HEK293T (cell line): ENCODE data around the gene AGAP1.

Experiments
- CTCF ChIA-PET: fragments of 350-600 bp; formaldehyde crosslinking; extraction: SDS; loops from one replicate; lab custom pipeline; 2021; ENCODE audit warnings: antibody characterized with exemption, inconsistent platforms; lab: Yijun Ruan, JAX
- POLR2A ChIA-PET: fragments of 350-600 bp; formaldehyde crosslinking; extraction: SDS; loops from one replicate; lab custom pipeline; 2020; ENCODE audit warnings: antibody characterized with exemption, inconsistent platforms; lab: Yijun Ruan, JAX
- DNase-seq: peaks from one replicate; pipeline ENCODE4 v3.0.0; 2012; ENCODE audit warnings: mixed read lengths; ENCODE audit errors: extremely low spot score
- ARNT ChIP-seq: fragments of 450-650 bp; IDR thresholded peaks from 2 replicates; pipeline ENCODE4 v1.6.1; 2017; ENCODE audit warnings: mild to moderate bottlenecking
- BHLHE40 ChIP-seq: fragments of 450-650 bp; IDR thresholded peaks from 2 replicates; pipeline ENCODE4 v1.6.1; 2016; ENCODE audit warnings: mild to moderate bottlenecking, moderate library complexity, borderline replicate concordance
- CTBP1 ChIP-seq: fragments of 450-650 bp; IDR thresholded peaks from 2 replicates; pipeline ENCODE4 v1.6.1; 2016; ENCODE audit warnings: borderline replicate concordance
- ELF4 ChIP-seq: fragments of 450-650 bp; IDR thresholded peaks from 2 replicates; pipeline ENCODE4 v1.6.1; 2017; ENCODE audit warnings: antibody characterized with exemption
- FOXA1 ChIP-seq: fragments of 450-650 bp; IDR thresholded peaks from 2 replicates; pipeline ENCODE4 v1.6.1; 2016; ENCODE audit warnings: mild to moderate bottlenecking
- FOXK2 ChIP-seq: fragments of 450-650 bp; IDR thresholded peaks from 2 replicates; pipeline ENCODE4 v1.6.1; 2016; ENCODE audit warnings: mild to moderate bottlenecking
- FOXM1 ChIP-seq: fragments of 450-650 bp; IDR thresholded peaks from 2 replicates; pipeline ENCODE4 v1.6.1; 2017; ENCODE audit warnings: mild to moderate bottlenecking, borderline replicate concordance
- HDGF ChIP-seq: fragments of 450-650 bp; IDR thresholded peaks from 2 replicates; pipeline ENCODE4 v1.6.1; 2017; ENCODE audit warnings: antibody characterized with exemption, borderline replicate concordance
- L3MBTL2 ChIP-seq: fragments of 450-650 bp; conservative IDR thresholded peaks from 2 replicates; pipeline ENCODE4 v1.6.1; 2016; ENCODE audit warnings: mild to moderate bottlenecking
- LEF1 ChIP-seq: fragments of 450-650 bp; IDR thresholded peaks from 2 replicates; pipeline ENCODE4 v1.6.1; 2017; ENCODE audit warnings: mild to moderate bottlenecking, borderline replicate concordance
- NFRKB ChIP-seq: fragments of 450-650 bp; IDR thresholded peaks from 2 replicates; pipeline ENCODE4 v1.6.1; 2016; ENCODE audit warnings: mild to moderate bottlenecking, moderate library complexity
- SP1 ChIP-seq: fragments of 450-650 bp; IDR thresholded peaks from 2 replicates; pipeline ENCODE4 v1.6.1; 2017
- SUZ12 ChIP-seq: fragments of 450-650 bp; IDR thresholded peaks from 2 replicates; pipeline ENCODE4 v1.6.1; 2016; ENCODE audit warnings: mild to moderate bottlenecking
- TARDBP ChIP-seq: fragments of 450-650 bp; IDR thresholded peaks from 2 replicates; pipeline ENCODE4 v1.6.1; 2016
- ZNF384 ChIP-seq: fragments of 450-650 bp; IDR thresholded peaks from 2 replicates; pipeline ENCODE4 v1.6.1; 2016
- TF ChIP-seq, protein P1 (sequence below): fragments of 450-650 bp; IDR thresholded peaks from 2 replicates; pipeline ENCODE4 v1.6.1; 2016

Gene AGAP1

DNA sequence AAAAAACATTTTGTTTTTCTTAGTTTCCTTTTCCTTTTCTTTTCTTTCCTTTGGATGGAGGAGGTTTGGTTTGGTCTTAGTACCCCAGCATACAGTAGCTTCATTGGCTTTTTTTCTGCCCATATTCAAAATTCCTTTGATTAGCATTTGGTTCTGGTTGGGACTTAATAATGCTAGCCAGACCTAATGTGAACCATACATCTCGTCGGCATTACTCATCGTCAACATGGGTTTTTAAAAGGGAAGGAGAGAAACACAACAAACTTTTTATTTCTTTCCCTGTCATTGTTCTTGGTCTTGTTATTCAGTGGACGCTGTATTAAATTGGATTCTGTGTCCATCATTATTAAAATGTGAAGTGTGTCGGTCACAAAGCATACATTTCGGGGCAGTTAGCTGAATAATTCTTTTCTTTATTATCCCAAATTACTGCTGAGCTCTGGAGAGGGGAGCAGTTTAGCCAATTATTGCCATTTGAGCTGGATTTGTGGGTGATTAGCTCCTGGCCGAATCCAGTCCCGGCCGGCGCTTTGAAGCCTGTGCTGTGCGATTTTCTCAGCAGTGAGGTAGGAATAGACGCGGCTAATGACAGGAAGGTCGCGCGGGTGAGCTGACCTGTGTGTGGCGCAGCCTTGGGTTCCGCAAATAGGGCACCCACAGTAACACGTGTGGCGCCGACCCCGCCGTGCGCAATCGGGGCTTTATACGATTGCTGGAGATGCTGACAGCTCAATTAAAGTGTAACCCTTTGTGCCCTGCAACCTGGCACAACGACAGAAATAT, 371.1 kb downstream of the AGAP1 start:
- CTCF ChIA-PET, result no interaction called here
- POLR2A ChIA-PET, result no interaction called here

DNA sequence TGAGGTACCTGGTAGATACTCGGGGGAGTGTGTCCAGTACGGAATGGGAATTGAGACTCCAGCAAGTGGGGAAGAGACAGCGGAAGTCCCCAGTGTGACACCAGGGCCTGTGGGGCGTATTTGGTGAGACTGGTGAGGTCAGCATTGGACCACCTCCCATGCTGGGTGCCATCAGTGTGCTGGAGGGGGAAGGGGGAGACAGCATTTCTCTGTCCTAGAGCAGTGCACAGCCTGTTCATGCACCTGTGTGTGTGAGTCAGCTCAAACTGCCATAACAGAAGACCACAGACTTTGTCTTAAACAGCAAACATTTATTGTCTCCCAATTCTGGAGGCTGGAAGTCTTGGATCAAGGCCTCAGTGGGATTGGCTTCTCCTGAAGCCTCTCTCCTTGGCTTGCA, 372.5 kb downstream of the AGAP1 start:
- CTCF ChIA-PET, result interaction anchor here (1.2 kb wide), 1 partner anchor 85 kb away, joined by 3 read pairs; no protein-coding TSS in a partner anchor
- DNase-seq, result no peak
- TF ChIP-seq FOXM1, result no peak
- TF ChIP-seq L3MBTL2, result no peak
- TF ChIP-seq TARDBP, result no peak
- TF ChIP-seq BHLHE40, result no peak
- no peak for TF ChIP-seq HDGF
- POLR2A ChIA-PET, result no interaction called here

More for the DNA sequence above, 371.1 kb downstream of the AGAP1 start:
- no peak for DNase-seq
- TF ChIP-seq SUZ12 (no peak), L3MBTL2 (no peak)
- TF ChIP-seq, protein P1, sequence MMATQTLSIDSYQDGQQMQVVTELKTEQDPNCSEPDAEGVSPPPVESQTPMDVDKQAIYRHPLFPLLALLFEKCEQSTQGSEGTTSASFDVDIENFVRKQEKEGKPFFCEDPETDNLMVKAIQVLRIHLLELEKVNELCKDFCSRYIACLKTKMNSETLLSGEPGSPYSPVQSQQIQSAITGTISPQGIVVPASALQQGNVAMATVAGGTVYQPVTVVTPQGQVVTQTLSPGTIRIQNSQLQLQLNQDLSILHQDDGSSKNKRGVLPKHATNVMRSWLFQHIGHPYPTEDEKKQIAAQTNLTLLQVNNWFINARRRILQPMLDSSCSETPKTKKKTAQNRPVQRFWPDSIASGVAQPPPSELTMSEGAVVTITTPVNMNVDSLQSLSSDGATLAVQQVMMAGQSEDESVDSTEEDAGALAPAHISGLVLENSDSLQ, result no peak

DNA sequence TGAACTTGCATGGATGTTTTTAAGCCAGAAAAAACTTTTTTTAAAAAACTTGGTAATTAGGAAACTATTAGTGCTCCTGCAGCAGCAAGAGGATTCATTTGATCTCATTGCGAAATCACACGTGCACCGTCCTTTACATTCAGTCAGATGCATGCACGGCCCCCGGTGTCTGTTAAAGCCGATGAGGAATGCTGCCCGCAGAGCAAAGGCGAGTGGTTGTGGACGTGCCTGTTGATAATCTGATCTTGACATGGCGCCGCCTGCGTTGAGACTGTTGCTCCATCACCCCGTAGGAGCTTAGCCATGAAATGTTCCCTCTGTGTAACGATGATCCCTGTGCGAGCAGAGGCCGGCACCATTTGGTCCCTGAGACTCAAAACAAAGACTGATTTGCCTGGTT, 374.4 kb downstream of the AGAP1 start:
- DNase-seq, result no peak
- ChIA-PET CTCF (no interaction called here), POLR2A (interaction anchor here (1.3 kb wide), 1 partner anchor 22 kb away, joined by 3 read pairs; no protein-coding TSS in a partner anchor)
- no peak for TF ChIP-seq CTBP1
- no peak for TF ChIP-seq SP1
- TF ChIP-seq L3MBTL2, result no peak
- no peak for TF ChIP-seq ARNT
- TF ChIP-seq HDGF, result no peak
- TF ChIP-seq FOXK2, result no peak
- no peak for TF ChIP-seq FOXM1
- TF ChIP-seq TARDBP, result no peak
- TF ChIP-seq, protein P1, result no peak

DNA sequence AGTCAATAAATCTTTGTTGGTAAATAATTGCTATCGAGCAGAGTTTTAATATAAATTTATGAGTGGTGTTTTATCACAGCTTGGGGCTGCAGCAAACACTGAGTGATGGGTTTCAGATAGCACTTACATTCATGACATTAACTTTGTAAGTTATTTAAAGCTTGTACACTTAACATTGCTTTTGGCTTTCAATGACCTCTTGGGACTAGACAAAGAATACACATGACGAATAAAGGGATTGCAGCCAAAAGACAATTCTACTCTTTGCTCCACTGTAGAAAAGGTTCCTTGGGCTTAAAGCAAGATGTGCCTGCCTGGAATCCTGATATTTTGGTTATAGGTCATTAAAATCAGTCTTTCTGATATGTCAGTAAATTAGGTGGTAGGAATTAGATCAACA, 374.8 kb downstream of the AGAP1 start:
- TF ChIP-seq SUZ12 (no peak), FOXM1 (no peak), LEF1 (no peak), HDGF (no peak), CTBP1 (no peak)
- CTCF ChIA-PET, result no interaction called here
- DNase-seq, result no peak
- POLR2A ChIA-PET, result interaction anchor here (1.3 kb wide), 1 partner anchor 21 kb away, joined by 3 read pairs; no protein-coding TSS in a partner anchor

DNA sequence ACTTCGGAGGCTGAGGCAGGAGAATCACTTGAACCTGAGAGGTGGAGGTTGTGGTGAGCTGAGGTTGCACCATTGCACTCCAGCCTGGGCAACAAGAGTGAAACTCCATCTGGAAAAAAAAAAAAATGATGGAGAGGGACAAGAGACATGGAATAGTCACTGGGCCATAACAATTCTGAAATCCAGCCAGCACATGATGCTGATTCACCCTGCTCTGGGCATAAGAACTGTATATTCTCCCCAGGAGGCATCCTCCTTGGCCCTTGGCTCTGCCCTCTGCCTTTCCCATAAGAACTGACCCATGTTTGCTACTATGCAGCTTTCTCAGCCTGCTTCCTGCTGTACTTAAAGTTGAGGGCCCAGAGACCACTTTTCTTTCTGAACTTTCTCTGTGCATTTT, 376.7 kb downstream of the AGAP1 start:
- TF ChIP-seq BHLHE40 (no peak), ELF4 (no peak), NFRKB (no peak), ARNT (no peak), CTBP1 (no peak), L3MBTL2 (no peak), FOXM1 (no peak), SP1 (no peak), LEF1 (no peak), ZNF384 (no peak), HDGF (no peak), FOXK2 (no peak), FOXA1 (no peak), TARDBP (no peak), SUZ12 (no peak)
- TF ChIP-seq, protein P1, result no peak
- DNase-seq, result no peak
- POLR2A ChIA-PET, result no interaction called here
- CTCF ChIA-PET, result no interaction called here

DNA sequence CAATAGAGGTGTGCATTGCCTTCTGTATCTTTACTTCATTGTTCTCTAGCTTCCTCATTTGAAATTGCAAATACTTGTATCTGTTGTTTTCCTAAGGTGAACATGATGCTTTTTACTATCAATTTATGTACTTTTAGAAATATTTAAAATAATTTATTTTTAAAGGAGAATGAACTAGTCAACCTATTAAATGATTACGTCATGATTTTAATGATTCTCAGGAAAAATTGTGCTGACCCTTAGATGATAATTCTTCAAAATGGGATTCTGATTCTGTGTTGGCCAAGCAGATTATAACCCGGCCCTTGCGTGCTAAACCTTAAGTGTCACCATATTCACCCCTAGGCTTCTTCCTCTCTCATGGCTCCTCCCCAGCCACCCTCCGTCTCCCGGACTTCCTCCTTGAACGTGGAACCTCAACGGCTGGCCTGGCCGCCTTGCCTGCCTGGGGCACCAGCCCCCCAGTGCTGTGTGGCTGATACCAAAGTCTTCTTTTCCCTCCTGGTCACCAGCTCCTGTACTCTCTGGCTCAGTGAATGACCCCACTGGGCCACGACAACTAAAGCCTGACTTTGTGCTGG, 382.3 kb downstream of the AGAP1 start:
- CTCF ChIA-PET, result no interaction called here
- no peak for DNase-seq
- TF ChIP-seq SUZ12 (no peak), FOXM1 (no peak), FOXK2 (no peak), ARNT (no peak), L3MBTL2 (no peak), CTBP1 (no peak)
- POLR2A ChIA-PET, result no interaction called here

DNA sequence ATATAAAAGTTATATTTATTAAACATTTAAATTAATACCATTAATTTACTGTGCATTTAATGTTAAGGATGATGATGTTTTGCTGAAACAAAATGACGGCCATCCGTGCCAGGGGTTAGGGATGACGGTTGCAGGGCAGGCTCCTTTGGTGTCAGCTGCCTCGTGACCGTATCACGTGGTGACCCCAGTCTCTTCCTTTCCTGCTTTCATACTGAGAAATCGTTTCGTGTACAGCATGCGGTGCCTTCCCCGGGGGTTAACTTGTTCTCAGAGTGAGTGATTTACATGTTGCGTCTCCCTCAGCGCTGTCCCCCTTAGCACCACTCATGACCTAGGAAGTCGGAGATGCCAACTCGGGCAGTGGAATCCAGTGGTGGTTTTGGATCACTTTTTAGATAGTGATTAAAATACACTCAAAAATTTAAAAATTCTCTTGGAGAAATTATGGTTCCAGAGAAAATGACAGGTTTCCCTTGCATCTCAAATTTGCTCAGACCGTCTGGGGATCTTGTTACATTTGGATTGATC, 383.5 kb downstream of the AGAP1 start:
- ChIA-PET CTCF (no interaction called here), POLR2A (no interaction called here)
- no peak for DNase-seq
- TF ChIP-seq TARDBP, result no peak
- no peak for TF ChIP-seq SP1
- no peak for TF ChIP-seq ZNF384
- TF ChIP-seq ELF4, result no peak
- no peak for TF ChIP-seq SUZ12
- no peak for TF ChIP-seq NFRKB
- TF ChIP-seq L3MBTL2, result no peak
- no peak for TF ChIP-seq HDGF
- no peak for TF ChIP-seq CTBP1
- TF ChIP-seq LEF1, result no peak
- no peak for TF ChIP-seq FOXK2
